K562 (cell line): ENCODE data around the gene YPEL3. TPM values are rescaled to one million over a fixed set of nuclear protein-coding genes. Genes with fewer than 3 reads are reported as not detected.

ENCODE experiments used
- ATF3 ChIP-seq, 2 experiments: fragments of 450-650 bp in 1 of 2; sonication (generic) in 1 of 2; formaldehyde crosslinking in 1 of 2; IDR thresholded peaks in 1 of 2; conservative IDR thresholded peaks in 1 of 2; 2 replicates each; pipeline versions ENCODE4 v1.6.1 to v1.8.1; 2016 to 2023; ENCODE audit warnings: mild to moderate bottlenecking in 2 of 2, moderate library complexity in 2 of 2, inconsistent platforms in 1 of 2, missing genetic modification reagents in 1 of 2
- CBFA2T3 ChIP-seq: fragments of 450-650 bp; IDR thresholded peaks from 2 replicates; pipeline ENCODE4 v1.6.1; 2017
- CBX1 ChIP-seq: sonication (generic); IDR thresholded peaks from 2 replicates; pipeline ENCODE4 v1.6.1; 2016; ENCODE audit warnings: antibody characterized with exemption, low read depth, mild to moderate bottlenecking
- CREM ChIP-seq: IDR thresholded peaks from 2 replicates; pipeline ENCODE4 v1.6.1; 2014; ENCODE audit warnings: antibody characterized with exemption, low read depth
- DDX20 ChIP-seq: fragments of 450-650 bp; IDR thresholded peaks from 2 replicates; pipeline ENCODE4 v1.6.1; 2016; ENCODE audit warnings: missing genetic modification characterization, low read depth, mild to moderate bottlenecking, missing compliant biosample characterization, moderate library complexity
- ESRRA ChIP-seq: fragments of 450-650 bp; IDR thresholded peaks from 2 replicates; pipeline ENCODE4 v1.6.1; 2014; ENCODE audit warnings: low read depth, mild to moderate bottlenecking, moderate library complexity, borderline replicate concordance
- FOXK2 ChIP-seq, 2 experiments: fragments of 450-650 bp; IDR thresholded peaks in 1 of 2; conservative IDR thresholded peaks in 1 of 2; 2 replicates each; pipeline ENCODE4 v1.6.1; 2016; ENCODE audit warnings: low read depth in 2 of 2, mild to moderate bottlenecking in 1 of 2
- HCFC1 ChIP-seq: IDR thresholded peaks from 2 replicates; pipeline ENCODE4 v1.6.1; 2012; ENCODE audit warnings: low read depth, low read length, improper control_type of control experiment
- HDAC2 ChIP-seq: fragments of 450-650 bp; IDR thresholded peaks from 2 replicates; pipeline ENCODE4 v1.6.1; 2016; ENCODE audit warnings: mild to moderate bottlenecking
- L3MBTL2 ChIP-seq: fragments of 450-650 bp; IDR thresholded peaks from 2 replicates; pipeline ENCODE4 v1.6.1; 2016; ENCODE audit warnings: mild to moderate bottlenecking, moderate library complexity
- MAX ChIP-seq: sonication (generic); formaldehyde crosslinking; IDR thresholded peaks from 2 replicates; pipeline ENCODE4 v1.9.0; 2022; ENCODE audit warnings: mild to moderate bottlenecking, missing genetic modification reagents
- MECOM ChIP-seq: fragments of 250-450 bp; sonication (Bioruptor Pico); IDR thresholded peaks from 2 replicates; pipeline ENCODE4 v1.8.0; 2022; ENCODE audit warnings: inconsistent platforms
- MEIS2 ChIP-seq: fragments of 450-650 bp; IDR thresholded peaks from 2 replicates; pipeline ENCODE4 v1.6.1; 2014; ENCODE audit warnings: mild to moderate bottlenecking; ENCODE audit not compliant: partially characterized antibody
- MTA1 ChIP-seq: fragments of 450-650 bp; IDR thresholded peaks from 2 replicates; pipeline ENCODE4 v1.6.1; 2017; ENCODE audit warnings: borderline replicate concordance
- NR1H2 ChIP-seq: sonication (generic); formaldehyde crosslinking; IDR thresholded peaks from 2 replicates; pipeline ENCODE4 v1.4.0; 2020; ENCODE audit warnings: mild to moderate bottlenecking, missing genetic modification reagents
- NR2C2 ChIP-seq, 2 experiments: fragments of 200-800 bp in 1 of 2; sonication (Bioruptor generic) in 1 of 2; sonication (generic) in 1 of 2; formaldehyde crosslinking in 1 of 2; IDR thresholded peaks; 2 replicates each; pipeline versions ENCODE4 v1.6.1 to v1.8.0; 2016 to 2022; ENCODE audit warnings: mild to moderate bottlenecking in 1 of 2, missing compliant biosample characterization in 1 of 2, missing genetic modification characterization in 1 of 2, missing genetic modification reagents in 1 of 2
- SPI1 ChIP-seq: IDR thresholded peaks from 2 replicates; pipeline ENCODE4 v1.6.1; 2011; ENCODE audit warnings: low read depth, low read length, control low read depth, borderline replicate concordance
- STAG1 ChIP-seq: sonication (generic); formaldehyde crosslinking; IDR thresholded peaks from 2 replicates; pipeline ENCODE4 v1.5.0; 2020; ENCODE audit warnings: missing genetic modification reagents, borderline replicate concordance
- TGIF2 ChIP-seq: sonication (generic); formaldehyde crosslinking; IDR thresholded peaks from 2 replicates; pipeline ENCODE4 v1.8.1; 2022; ENCODE audit warnings: mild to moderate bottlenecking, missing genetic modification reagents, moderate library complexity
- TSC22D4 ChIP-seq: fragments of 450-650 bp; IDR thresholded peaks from 2 replicates; pipeline ENCODE4 v1.6.1; 2016; ENCODE audit warnings: missing genetic modification characterization, missing biosample characterization, control low read depth
- USF1 ChIP-seq: sonication (generic); formaldehyde crosslinking; IDR thresholded peaks from 2 replicates; pipeline ENCODE4 v1.9.0; 2022; ENCODE audit warnings: mild to moderate bottlenecking, missing genetic modification reagents
- ZBED1 ChIP-seq: IDR thresholded peaks from 2 replicates; pipeline ENCODE4 v1.6.1; 2014
- ZNF639 ChIP-seq, 2 experiments: fragments of 200-800 bp in 1 of 2; sonication (Bioruptor generic) in 1 of 2; sonication (generic) in 1 of 2; formaldehyde crosslinking in 1 of 2; IDR thresholded peaks in 1 of 2; conservative IDR thresholded peaks in 1 of 2; 2 replicates each; pipeline versions ENCODE4 v1.5.0 to v1.6.1; 2016 to 2020; ENCODE audit warnings: missing compliant biosample characterization in 1 of 2, missing genetic modification characterization in 1 of 2, missing genetic modification reagents in 1 of 2
- ZNF707 ChIP-seq: fragments of 250-450 bp; sonication (Bioruptor Pico); conservative IDR thresholded peaks from 2 replicates; pipeline ENCODE4 v1.8.0; 2022; ENCODE audit warnings: inconsistent platforms, mild to moderate bottlenecking, moderate library complexity
- polyA plus RNA-seq, 8 experiments: library from polyadenylated mRNA; depleted of rRNA in 4 of 8; stranded (reverse) in 5 of 8; unstranded in 3 of 8; fragments of >200 nt; fragmentation: Nextera tagmentation in 2 of 8; fragmentation: Illumina TruSeq in 1 of 8; extraction: Ambion mirVana in 2 of 8; extraction: Trizol in 1 of 8; gene quantifications; 2 replicates each; pipeline versions ENCODE4 v1.2.1 to v1.2.3, GENCODE V29; 2011 to 2014; ENCODE audit warnings: inconsistent platforms in 1 of 8, missing spikeins in 1 of 8
- total RNA-seq, 7 experiments: library from RNA; depleted of rRNA in 6 of 7; stranded (reverse); fragments of >200 nt in 6 of 7; fragmentation: Illumina TruSeq in 2 of 7; extraction: Trizol in 2 of 7; gene quantifications; 2 replicates each; pipeline versions ENCODE4 v1.2.1 to v1.2.3, GENCODE V29; 2011 to 2021; ENCODE audit warnings: low replicate concordance in 1 of 7

The YPEL3 gene
- total and polyA plus RNA-seq, 9 of the 15 experiments (the other 6 are each of a cell fraction or from before 2014, with no cell fraction given) = 0.41 to 15.0 (median 2.9) TPM

- peak; percentile 49; the same call in 1 of the 2 replicates for TF ChIP-seq NR2C2 (CRISPR knock-in tag; IDR thresholded peaks at IDR 0.05)
- TF ChIP-seq NR2C2 (tag; IDR thresholded peaks at IDR 0.05) = no peak
- TF ChIP-seq CBFA2T3 = no peak
- TF ChIP-seq ZNF707 (CRISPR knock-in tag) = no peak
- TF ChIP-seq DDX20 (tag) = no peak
- peak; percentile 44; the same call in 1 of the 2 replicates for TF ChIP-seq ESRRA
- TF ChIP-seq FOXK2 (conservative IDR thresholded peaks at IDR 0.05 in 1 of 2, IDR thresholded peaks at IDR 0.05 in 1 of 2; ENCODE audit: low read depth in 2 of 2) = peak in 1 of 2 experiments; percentile 15; a peak in 2 of 4 replicates
- TF ChIP-seq SPI1 = 0 out of 2 replicates have a peak, but pooled peaks have one; percentile 16
- 0 out of 2 replicates have a peak, but pooled peaks have one; percentile 53 for TF ChIP-seq NR1H2 (CRISPR knock-in tag)
- peak; percentile 65 for TF ChIP-seq ATF3 (IDR thresholded peaks at IDR 0.05)
- no peak; the same call in 1 of the 2 replicates for TF ChIP-seq ATF3 (CRISPR knock-in tag; conservative IDR thresholded peaks at IDR 0.05)
- 0 out of 2 replicates have a peak, but pooled peaks have one; percentile 22 for TF ChIP-seq USF1
- no peak for TF ChIP-seq ZBED1
- peak; percentile 95 for TF ChIP-seq MAX (CRISPR knock-in tag)
- no peak for TF ChIP-seq TSC22D4 (tag)
- peak; percentile 99 for TF ChIP-seq L3MBTL2
- peak; percentile 71 for TF ChIP-seq HCFC1
- TF ChIP-seq HDAC2 = peak; percentile 59; the same call in 1 of the 2 replicates
- TF ChIP-seq ZNF639 (CRISPR knock-in tag; conservative IDR thresholded peaks at IDR 0.05 in 1 of 2, IDR thresholded peaks at IDR 0.05 in 1 of 2) = peak in 1 of 2 experiments; percentile 76; a peak in 2 of 4 replicates
- peak; percentile 64 for TF ChIP-seq MEIS2
- no peak for TF ChIP-seq TGIF2 (CRISPR knock-in tag)
- 0 out of 2 replicates have a peak, but pooled peaks have one; percentile 29 for TF ChIP-seq MTA1
- TF ChIP-seq CBX1 = peak; percentile 74; the same call in 1 of the 2 replicates
- no peak for TF ChIP-seq STAG1
- no peak for TF ChIP-seq MECOM (CRISPR knock-in tag)
- TF ChIP-seq CREM = peak; percentile 85
Measured at GRCh38 chr16:30052671-30053372, 43.2 kb downstream of the YPEL3 start (continued).
